HEK293 (cell line): ENCODE results near the gene SCUBE1.

Experiments
- BCL11A ChIP-seq: fragments of 450-650 bp; formaldehyde crosslinking; IDR thresholded peaks from 2 replicates; pipeline ENCODE4 v1.5.1; 2016; ENCODE audit warnings: low read depth, missing biosample characterization, missing genetic modification characterization
- BCL11B ChIP-seq: fragments of 450-650 bp; formaldehyde crosslinking; IDR thresholded peaks from 2 replicates; pipeline ENCODE4 v1.5.1; 2016; ENCODE audit warnings: low read depth, missing biosample characterization, missing genetic modification characterization
- GLIS2 ChIP-seq: fragments of 450-650 bp; formaldehyde crosslinking; IDR thresholded peaks from 2 replicates; pipeline ENCODE4 v1.5.1; 2016; ENCODE audit warnings: missing biosample characterization, missing genetic modification characterization
- REPIN1 ChIP-seq: fragments of 450-650 bp; formaldehyde crosslinking; IDR thresholded peaks from 2 replicates; pipeline ENCODE4 v1.5.1; 2017; ENCODE audit warnings: missing biosample characterization, missing genetic modification characterization, low read depth
- ZFP3 ChIP-seq: fragments of 450-650 bp; formaldehyde crosslinking; IDR thresholded peaks from 2 replicates; pipeline ENCODE4 v1.5.1; 2016; ENCODE audit warnings: low read depth, missing biosample characterization, missing genetic modification characterization
- ZNF148 ChIP-seq: fragments of 450-650 bp; formaldehyde crosslinking; IDR thresholded peaks from 2 replicates; pipeline ENCODE4 v1.5.0; 2017; ENCODE audit warnings: missing biosample characterization, missing genetic modification characterization, borderline replicate concordance
- ZNF280C ChIP-seq: fragments of 450-650 bp; formaldehyde crosslinking; IDR thresholded peaks from 2 replicates; pipeline ENCODE4 v1.5.1; 2016; ENCODE audit warnings: missing biosample characterization, missing genetic modification characterization
- ZNF544 ChIP-seq: fragments of 450-650 bp; formaldehyde crosslinking; IDR thresholded peaks from 2 replicates; pipeline ENCODE4 v1.5.0; 2017; ENCODE audit warnings: missing biosample characterization, missing genetic modification characterization
- ZNF701 ChIP-seq: fragments of 450-650 bp; formaldehyde crosslinking; IDR thresholded peaks from 2 replicates; pipeline ENCODE4 v1.5.1; 2016; ENCODE audit warnings: missing biosample characterization, missing genetic modification characterization
- ZNF768 ChIP-seq: fragments of 450-650 bp; formaldehyde crosslinking; IDR thresholded peaks from 2 replicates; pipeline ENCODE4 v1.5.1; 2018; ENCODE audit warnings: missing biosample characterization, mild to moderate bottlenecking, missing genetic modification characterization
- ZNF830 ChIP-seq: fragments of 450-650 bp; IDR thresholded peaks from 2 replicates; pipeline ENCODE4 v1.5.0; 2018; ENCODE audit warnings: missing biosample characterization, missing genetic modification characterization, low read depth, mild to moderate bottlenecking, moderate library complexity
- TF ChIP-seq, protein P1 (sequence below): fragments of 450-650 bp; formaldehyde crosslinking; IDR thresholded peaks from 2 replicates; pipeline ENCODE4 v1.5.1; 2016; ENCODE audit warnings: missing biosample characterization, missing genetic modification characterization
- TF ChIP-seq, protein P2 (sequence below): fragments of 450-650 bp; formaldehyde crosslinking; IDR thresholded peaks from 2 replicates; pipeline ENCODE4 v1.5.1; 2016; ENCODE audit warnings: missing biosample characterization, missing genetic modification characterization, borderline replicate concordance

- TF ChIP-seq, protein P1, sequence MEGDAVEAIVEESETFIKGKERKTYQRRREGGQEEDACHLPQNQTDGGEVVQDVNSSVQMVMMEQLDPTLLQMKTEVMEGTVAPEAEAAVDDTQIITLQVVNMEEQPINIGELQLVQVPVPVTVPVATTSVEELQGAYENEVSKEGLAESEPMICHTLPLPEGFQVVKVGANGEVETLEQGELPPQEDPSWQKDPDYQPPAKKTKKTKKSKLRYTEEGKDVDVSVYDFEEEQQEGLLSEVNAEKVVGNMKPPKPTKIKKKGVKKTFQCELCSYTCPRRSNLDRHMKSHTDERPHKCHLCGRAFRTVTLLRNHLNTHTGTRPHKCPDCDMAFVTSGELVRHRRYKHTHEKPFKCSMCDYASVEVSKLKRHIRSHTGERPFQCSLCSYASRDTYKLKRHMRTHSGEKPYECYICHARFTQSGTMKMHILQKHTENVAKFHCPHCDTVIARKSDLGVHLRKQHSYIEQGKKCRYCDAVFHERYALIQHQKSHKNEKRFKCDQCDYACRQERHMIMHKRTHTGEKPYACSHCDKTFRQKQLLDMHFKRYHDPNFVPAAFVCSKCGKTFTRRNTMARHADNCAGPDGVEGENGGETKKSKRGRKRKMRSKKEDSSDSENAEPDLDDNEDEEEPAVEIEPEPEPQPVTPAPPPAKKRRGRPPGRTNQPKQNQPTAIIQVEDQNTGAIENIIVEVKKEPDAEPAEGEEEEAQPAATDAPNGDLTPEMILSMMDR, result no peak
- no peak for TF ChIP-seq ZNF544 (tag by site-specific recombination)
- TF ChIP-seq ZFP3 (tag by site-specific recombination), result no peak
- TF ChIP-seq GLIS2 (tag by site-specific recombination), result no peak
- TF ChIP-seq ZNF830 (tag by site-specific recombination), result no peak
- TF ChIP-seq ZNF280C (tag by site-specific recombination), result no peak
- TF ChIP-seq REPIN1, result no peak
- no peak for TF ChIP-seq BCL11B (tag by site-specific recombination)
- TF ChIP-seq BCL11A (tag by site-specific recombination), result no peak
- no peak for TF ChIP-seq ZNF148 (tag by site-specific recombination)
- TF ChIP-seq ZNF768, result no peak
- TF ChIP-seq, protein P2, sequence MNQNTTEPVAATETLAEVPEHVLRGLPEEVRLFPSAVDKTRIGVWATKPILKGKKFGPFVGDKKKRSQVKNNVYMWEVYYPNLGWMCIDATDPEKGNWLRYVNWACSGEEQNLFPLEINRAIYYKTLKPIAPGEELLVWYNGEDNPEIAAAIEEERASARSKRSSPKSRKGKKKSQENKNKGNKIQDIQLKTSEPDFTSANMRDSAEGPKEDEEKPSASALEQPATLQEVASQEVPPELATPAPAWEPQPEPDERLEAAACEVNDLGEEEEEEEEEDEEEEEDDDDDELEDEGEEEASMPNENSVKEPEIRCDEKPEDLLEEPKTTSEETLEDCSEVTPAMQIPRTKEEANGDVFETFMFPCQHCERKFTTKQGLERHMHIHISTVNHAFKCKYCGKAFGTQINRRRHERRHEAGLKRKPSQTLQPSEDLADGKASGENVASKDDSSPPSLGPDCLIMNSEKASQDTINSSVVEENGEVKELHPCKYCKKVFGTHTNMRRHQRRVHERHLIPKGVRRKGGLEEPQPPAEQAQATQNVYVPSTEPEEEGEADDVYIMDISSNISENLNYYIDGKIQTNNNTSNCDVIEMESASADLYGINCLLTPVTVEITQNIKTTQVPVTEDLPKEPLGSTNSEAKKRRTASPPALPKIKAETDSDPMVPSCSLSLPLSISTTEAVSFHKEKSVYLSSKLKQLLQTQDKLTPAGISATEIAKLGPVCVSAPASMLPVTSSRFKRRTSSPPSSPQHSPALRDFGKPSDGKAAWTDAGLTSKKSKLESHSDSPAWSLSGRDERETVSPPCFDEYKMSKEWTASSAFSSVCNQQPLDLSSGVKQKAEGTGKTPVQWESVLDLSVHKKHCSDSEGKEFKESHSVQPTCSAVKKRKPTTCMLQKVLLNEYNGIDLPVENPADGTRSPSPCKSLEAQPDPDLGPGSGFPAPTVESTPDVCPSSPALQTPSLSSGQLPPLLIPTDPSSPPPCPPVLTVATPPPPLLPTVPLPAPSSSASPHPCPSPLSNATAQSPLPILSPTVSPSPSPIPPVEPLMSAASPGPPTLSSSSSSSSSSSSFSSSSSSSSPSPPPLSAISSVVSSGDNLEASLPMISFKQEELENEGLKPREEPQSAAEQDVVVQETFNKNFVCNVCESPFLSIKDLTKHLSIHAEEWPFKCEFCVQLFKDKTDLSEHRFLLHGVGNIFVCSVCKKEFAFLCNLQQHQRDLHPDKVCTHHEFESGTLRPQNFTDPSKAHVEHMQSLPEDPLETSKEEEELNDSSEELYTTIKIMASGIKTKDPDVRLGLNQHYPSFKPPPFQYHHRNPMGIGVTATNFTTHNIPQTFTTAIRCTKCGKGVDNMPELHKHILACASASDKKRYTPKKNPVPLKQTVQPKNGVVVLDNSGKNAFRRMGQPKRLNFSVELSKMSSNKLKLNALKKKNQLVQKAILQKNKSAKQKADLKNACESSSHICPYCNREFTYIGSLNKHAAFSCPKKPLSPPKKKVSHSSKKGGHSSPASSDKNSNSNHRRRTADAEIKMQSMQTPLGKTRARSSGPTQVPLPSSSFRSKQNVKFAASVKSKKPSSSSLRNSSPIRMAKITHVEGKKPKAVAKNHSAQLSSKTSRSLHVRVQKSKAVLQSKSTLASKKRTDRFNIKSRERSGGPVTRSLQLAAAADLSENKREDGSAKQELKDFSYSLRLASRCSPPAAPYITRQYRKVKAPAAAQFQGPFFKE, result no peak
- TF ChIP-seq ZNF701 (tag by site-specific recombination), result no peak
Observed at GRCh38 chr22:43147821-43148220, 195.4 kb downstream of the SCUBE1 start.
